Breast epithelium (tissue), 4 donors: ENCODE results near the gene AK8. TPM values are rescaled to one million over a fixed set of nuclear protein-coding genes. Genes with fewer than 3 reads are reported as not detected.

Source experiments
- DNase-seq, 2 donors: peaks; one replicate each; pipeline ENCODE4 v3.0.0-alpha.2; 2019; ENCODE audit warnings: low spot score in 2 of 2
- H3K27ac ChIP-seq, 2 donors: fragments of 200-600 bp; sonication (generic) in 1 of 2; one replicate each; pipeline ENCODE4 v1.5.1; 2016 to 2019; ENCODE audit warnings: mild to moderate bottlenecking in 1 of 2
- H3K27me3 ChIP-seq, 2 donors: fragments of 200-600 bp; sonication (generic) in 1 of 2; one replicate each; pipeline versions ENCODE4 v1.5.1 to v1.6.0; 2017 to 2019; ENCODE audit warnings: control low read depth in 1 of 2, mild to moderate bottlenecking in 1 of 2
- H3K36me3 ChIP-seq: fragments of 200-600 bp; one replicate; pipeline ENCODE4 v1.5.1; 2019
- H3K4me1 ChIP-seq, 2 donors: fragments of 200-600 bp; sonication (generic); one replicate each; pipeline ENCODE4 v1.5.1; 2016 to 2019; ENCODE audit warnings: control low read depth in 1 of 2
- H3K4me3 ChIP-seq, 3 donors: fragments of 200-600 bp; sonication (generic); 1 replicate in 2 of 3; 2 replicates in 1 of 3; pipeline ENCODE4 v1.5.1; 2016 to 2019; ENCODE audit warnings: mild to moderate bottlenecking in 3 of 3, moderate library complexity in 2 of 3
- H3K9me3 ChIP-seq, 2 donors: fragments of 200-600 bp; sonication (generic) in 1 of 2; one replicate each; pipeline ENCODE4 v1.5.1; 2016 to 2019; ENCODE audit warnings: control low read depth in 1 of 2
- POLR2A ChIP-seq: fragments of 450-650 bp; IDR thresholded peaks from one replicate; pipeline ENCODE4 v1.6.1; 2016; ENCODE audit warnings: antibody characterized with exemption, mild to moderate bottlenecking, moderate library complexity
- POLR2AphosphoS5 ChIP-seq, 3 donors: sonication (generic); formaldehyde crosslinking; IDR thresholded peaks; one replicate each; pipeline ENCODE4 v1.6.1; 2017; ENCODE audit warnings: antibody characterized with exemption in 3 of 3
- intact Hi-C: fragments of 100-400 bp; cut with DNase I; formaldehyde crosslinking; loops from one replicate; pipeline ENCODE4 v1.15.1; 2023; ENCODE audit warnings: low total_unique reads
- total RNA-seq, 3 donors: library from RNA; depleted of rRNA; stranded (reverse); fragments of >200 nt; gene quantifications; one replicate each; pipeline ENCODE4 v1.1.0, GENCODE V29; 2016
- TF ChIP-seq, protein P1 (sequence below), 3 donors: fragments of 450-650 bp; IDR thresholded peaks; one replicate each; pipeline ENCODE4 v1.5.1; 2016 to 2017; ENCODE audit warnings: antibody characterized with exemption in 3 of 3, mild to moderate bottlenecking in 3 of 3, moderate library complexity in 3 of 3

AK8 gene
- total RNA-seq, 3 donors from 2014 or later = 0.66 to 2.6 (median 1.0) TPM

DNA sequence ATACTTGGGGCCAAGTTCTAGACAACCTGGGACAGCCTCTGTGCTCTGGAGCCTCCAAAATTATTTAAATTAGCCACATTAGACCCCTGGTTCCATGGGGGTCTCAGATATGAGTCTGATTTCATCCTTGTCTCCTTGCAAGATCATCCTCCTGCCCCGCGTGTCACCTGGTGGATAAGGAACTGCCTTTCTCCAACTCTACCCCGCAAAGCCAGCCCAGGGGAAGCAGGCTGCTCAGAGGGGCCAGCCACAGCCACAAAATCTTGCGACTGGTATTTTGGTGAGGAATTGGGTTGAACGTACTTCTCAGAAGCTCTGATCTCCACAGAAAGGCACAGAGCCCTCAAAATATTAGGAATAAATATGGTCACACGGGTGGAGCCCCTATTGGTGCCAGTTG lies 101.2 kb downstream of the AK8 start:
- no peak overlapping the region for H3K27ac ChIP-seq
- TF ChIP-seq POLR2A (no peak), POLR2AphosphoS5 (IDR thresholded peaks at IDR 0.05) (no peak)
- TF ChIP-seq, protein P1, sequence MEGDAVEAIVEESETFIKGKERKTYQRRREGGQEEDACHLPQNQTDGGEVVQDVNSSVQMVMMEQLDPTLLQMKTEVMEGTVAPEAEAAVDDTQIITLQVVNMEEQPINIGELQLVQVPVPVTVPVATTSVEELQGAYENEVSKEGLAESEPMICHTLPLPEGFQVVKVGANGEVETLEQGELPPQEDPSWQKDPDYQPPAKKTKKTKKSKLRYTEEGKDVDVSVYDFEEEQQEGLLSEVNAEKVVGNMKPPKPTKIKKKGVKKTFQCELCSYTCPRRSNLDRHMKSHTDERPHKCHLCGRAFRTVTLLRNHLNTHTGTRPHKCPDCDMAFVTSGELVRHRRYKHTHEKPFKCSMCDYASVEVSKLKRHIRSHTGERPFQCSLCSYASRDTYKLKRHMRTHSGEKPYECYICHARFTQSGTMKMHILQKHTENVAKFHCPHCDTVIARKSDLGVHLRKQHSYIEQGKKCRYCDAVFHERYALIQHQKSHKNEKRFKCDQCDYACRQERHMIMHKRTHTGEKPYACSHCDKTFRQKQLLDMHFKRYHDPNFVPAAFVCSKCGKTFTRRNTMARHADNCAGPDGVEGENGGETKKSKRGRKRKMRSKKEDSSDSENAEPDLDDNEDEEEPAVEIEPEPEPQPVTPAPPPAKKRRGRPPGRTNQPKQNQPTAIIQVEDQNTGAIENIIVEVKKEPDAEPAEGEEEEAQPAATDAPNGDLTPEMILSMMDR (IDR thresholded peaks at IDR 0.05) = no peak
- H3K36me3 ChIP-seq = no peaks in the 10 kb centered on the region
- no peaks in the 10 kb centered on the region for H3K9me3 ChIP-seq
- DNase-seq = no peak
- H3K27me3 ChIP-seq = no peaks in the 10 kb centered on the region
- no peak overlapping the region for H3K4me3 ChIP-seq
- intact Hi-C loops = no loop called here
- H3K4me1 ChIP-seq = no peaks in the 10 kb centered on the region

- intact Hi-C loops = no loop called here
- TF ChIP-seq POLR2A = no peak
- TF ChIP-seq, protein P1 (IDR thresholded peaks at IDR 0.05) = no peak
- no peak for TF ChIP-seq POLR2AphosphoS5 (IDR thresholded peaks at IDR 0.05)
- DNase-seq = no peak
- Histone ChIP-seq H3K36me3 (no peaks in the 10 kb centered on the region), H3K27ac (no peak overlapping the region), H3K27me3 (no peaks in the 10 kb centered on the region), H3K4me1 (no peaks in the 10 kb centered on the region), H3K4me3 (no peak overlapping the region), H3K9me3 (no peaks in the 10 kb centered on the region)
Observed at GRCh38 chr9:132776268-132776667, 101.8 kb downstream of the AK8 start.

- H3K4me1 ChIP-seq = no peaks in the 10 kb centered on the region
- H3K9me3 ChIP-seq = no peaks in the 10 kb centered on the region
- H3K36me3 ChIP-seq = no peaks in the 10 kb centered on the region
- no peak overlapping the region for H3K4me3 ChIP-seq
- DNase-seq = no peak
- intact Hi-C loops = no loop called here
- H3K27ac ChIP-seq = no peak overlapping the region
- no peaks in the 10 kb centered on the region for H3K27me3 ChIP-seq
- TF ChIP-seq, protein P1 (IDR thresholded peaks at IDR 0.05) = no peak
- TF ChIP-seq POLR2AphosphoS5 (IDR thresholded peaks at IDR 0.05) (no peak), POLR2A (no peak)
Observed at GRCh38 chr9:132775720-132776119, 102.4 kb downstream of the AK8 start.

GRCh38 chr9:132774886-132775285 lies 103.2 kb downstream of the AK8 start:
- intact Hi-C loops = no loop called here
- H3K27me3 ChIP-seq = no peaks in the 10 kb centered on the region
- H3K36me3 ChIP-seq = no peaks in the 10 kb centered on the region
- no peak overlapping the region for H3K4me3 ChIP-seq
- H3K27ac ChIP-seq = no peak overlapping the region
- no peaks in the 10 kb centered on the region for H3K4me1 ChIP-seq
- no peaks in the 10 kb centered on the region for H3K9me3 ChIP-seq
- DNase-seq = no peak
- TF ChIP-seq POLR2A (no peak), POLR2AphosphoS5 (IDR thresholded peaks at IDR 0.05) (no peak)
- TF ChIP-seq, protein P1 (IDR thresholded peaks at IDR 0.05) = no peak

DNA sequence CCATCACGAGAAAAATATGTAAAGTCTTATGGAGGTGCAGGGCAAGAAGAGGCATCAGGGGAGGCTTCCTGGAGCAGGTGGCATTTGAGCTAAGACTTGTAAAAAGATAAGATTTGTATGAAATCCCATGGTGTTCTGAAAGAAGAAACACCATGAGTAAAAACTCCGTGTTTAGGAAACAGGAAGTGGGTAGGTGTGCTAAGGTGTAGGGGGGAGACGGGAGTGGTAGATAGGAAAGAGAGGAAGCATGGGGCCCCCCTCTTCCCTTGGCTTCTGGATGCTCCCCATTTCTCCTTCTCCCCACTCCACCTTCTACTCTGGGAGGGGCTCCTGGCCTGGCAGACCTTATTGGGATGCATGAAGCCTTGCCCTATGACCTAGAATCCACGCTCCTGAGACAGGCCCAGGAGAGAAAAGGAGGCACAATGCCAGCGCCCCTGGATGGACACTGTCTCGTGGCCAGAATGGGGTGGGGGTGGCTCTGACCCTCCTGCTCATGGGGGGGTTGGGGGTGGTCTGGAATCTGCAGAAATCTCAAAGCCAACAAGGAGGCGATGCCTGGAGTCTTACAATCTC lies 104.2 kb downstream of the AK8 start:
- H3K9me3 ChIP-seq = no peaks in the 10 kb centered on the region
- no peak overlapping the region for H3K27ac ChIP-seq
- no peak overlapping the region for H3K4me3 ChIP-seq
- intact Hi-C loops = no loop called here
- H3K27me3 ChIP-seq = no peaks in the 10 kb centered on the region
- no peaks in the 10 kb centered on the region for H3K36me3 ChIP-seq
- TF ChIP-seq, protein P1 (IDR thresholded peaks at IDR 0.05) = no peak
- TF ChIP-seq POLR2A = no peak
- no peak for TF ChIP-seq POLR2AphosphoS5 (IDR thresholded peaks at IDR 0.05)
- H3K4me1 ChIP-seq = no peaks in the 10 kb centered on the region
- no peak for DNase-seq
